GM23248 (cell line): ENCODE measurements around the gene BBLN.

Source experiments
- EZH2 ChIP-seq: fragments of 200-600 bp; sonication (generic); IDR thresholded peaks from 2 replicates; pipeline ENCODE4 v1.6.1; 2018; ENCODE audit warnings: antibody characterized with exemption, mild to moderate bottlenecking; ENCODE audit not compliant: insufficient read depth, poor library complexity, severe bottlenecking
- EZH2phosphoT487 ChIP-seq: fragments of 200-600 bp; sonication (generic); IDR thresholded peaks from 2 replicates; pipeline ENCODE4 v1.6.1; 2018; ENCODE audit warnings: antibody characterized with exemption, moderate library complexity, mild to moderate bottlenecking, low read depth; ENCODE audit not compliant: insufficient read depth

GRCh38 chr9:128166169-128166568 lies 6.1 kb downstream of the BBLN start:
- TF ChIP-seq EZH2phosphoT487: no peak
- no peak for TF ChIP-seq EZH2
